Left lung (tissue), 10 donors: ENCODE measurements around the gene ENO3. TPM values are rescaled to one million over a fixed set of nuclear protein-coding genes. Genes with fewer than 3 reads are reported as not detected.
"Not testable (repeated sequence)": the region's sequence is repeated elsewhere in the genome, so short reads cannot be mapped to it uniquely, and the experiment has no call there.

Experiments
- ATAC-seq: fragments of 200-7000 bp; cut with Tn5 transposase; one replicate; pipeline ENCODE4 v1.9.1; 2020; ENCODE audit warnings: moderate library complexity
- DNase-seq, 4 donors: peaks; one replicate each; pipeline ENCODE4 v3.0.0-alpha.2; 2013 to 2020
- H3K27ac ChIP-seq, 2 donors: fragments of 200-600 bp; sonication (generic) in 1 of 2; one replicate each; pipeline versions ENCODE4 v1.5.0 to v1.8.0; 2020 to 2021
- H3K27me3 ChIP-seq, 2 donors: fragments of 200-600 bp; sonication (generic) in 1 of 2; one replicate each; pipeline versions ENCODE4 v1.5.0 to v1.8.0; 2020 to 2021
- H3K36me3 ChIP-seq, 2 donors: fragments of 200-600 bp; sonication (generic) in 1 of 2; one replicate each; pipeline versions ENCODE4 v1.5.0 to v1.8.0; 2020 to 2021
- H3K4me1 ChIP-seq, 2 donors: fragments of 200-600 bp; one replicate each; pipeline ENCODE4 v1.8.0; 2021
- H3K4me3 ChIP-seq, 2 donors: fragments of 200-600 bp; sonication (generic) in 1 of 2; one replicate each; pipeline versions ENCODE4 v1.5.0 to v1.8.0; 2020 to 2021; ENCODE audit warnings: mild to moderate bottlenecking in 1 of 2
- H3K9me3 ChIP-seq, 2 donors: fragments of 200-600 bp; sonication (generic) in 1 of 2; one replicate each; pipeline versions ENCODE4 v1.5.0 to v1.8.0; 2020 to 2021
- CTCF ChIP-seq, 2 donors: fragments of 200-600 bp; sonication (generic) in 1 of 2; IDR thresholded peaks; one replicate each; pipeline versions ENCODE4 v1.5.0 to v1.8.0; 2021; ENCODE audit warnings: antibody characterized with exemption in 2 of 2
- intact Hi-C, 2 donors: fragments of 100-400 bp; cut with DNase I; formaldehyde crosslinking; loops; one replicate each; pipeline versions ENCODE4 v1.11.2 to v1.14.2; 2022
- polyA plus RNA-seq, 6 donors: library from polyadenylated mRNA; unstranded; fragments of 120-200 nt; gene quantifications; one replicate each; pipeline ENCODE4 v1.2.1, GENCODE V29; 2013; ENCODE audit not compliant: insufficient read length in 6 of 6
- total RNA-seq, 2 donors: library from RNA; stranded (reverse); fragmentation: NEBNext Ultra II Directional; extraction: Animal tissue kit (Norgen Biotek cat#: 25700); gene quantifications; one replicate each; pipeline ENCODE4 v1.2.1, GENCODE V29; 2021
- donor health status: DM: no; HTN: yes; CAD: no.
- donor health status: DM: no; HTN: no; CAD: no.

The ENO3 gene
- total and polyA plus RNA-seq, 8 donors = 10.7 to 22.4 (median 15.6) TPM

GRCh38 chr17:4920351-4921048 is 30.4 kb upstream of the ENO3 start:
- intact Hi-C loops = no loop called here
- no peaks in the 10 kb centered on the region for H3K9me3 ChIP-seq
- DNase-seq (peak in 1 of 4 donors; percentile 72), ATAC-seq (peak; percentile 46)
- peaks cover 0 to 18% of the 10 kb centered on the region in 2 donors for H3K4me1 ChIP-seq
- H3K4me3 ChIP-seq = no peak overlapping the region
- TF ChIP-seq CTCF (IDR thresholded peaks at IDR 0.05) = no peak
- no peaks in the 10 kb centered on the region for H3K36me3 ChIP-seq
- H3K27me3 ChIP-seq = no peaks in the 10 kb centered on the region
- peak overlapping the region in 1 of 2 donors; percentile 15 for H3K27ac ChIP-seq

GRCh38 chr17:4921320-4921719 is 29.6 kb upstream of the ENO3 start:
- Histone ChIP-seq H3K27ac (no peak overlapping the region), H3K27me3 (no peaks in the 10 kb centered on the region), H3K9me3 (no peaks in the 10 kb centered on the region), H3K36me3 (no peaks in the 10 kb centered on the region), H3K4me1 (peaks cover 0 to 18% of the 10 kb centered on the region in 2 donors), H3K4me3 (no peak overlapping the region)
- ATAC-seq (no peak), DNase-seq (no peak)
- intact Hi-C loops = no loop called here
- no peak for TF ChIP-seq CTCF (IDR thresholded peaks at IDR 0.05)

- H3K4me1 ChIP-seq, H3K27ac ChIP-seq, H3K4me3 ChIP-seq, H3K9me3 ChIP-seq, intact Hi-C loops, ATAC-seq, H3K36me3 ChIP-seq, H3K27me3 ChIP-seq: not testable (repeated sequence)
- peak in 1 of 4 donors; percentile 53 for DNase-seq
Measured at GRCh38 chr17:4926577-4927335, 24.2 kb upstream of the ENO3 start.

- H3K4me3 ChIP-seq = no peak overlapping the region
- intact Hi-C loops = no loop called here
- H3K27me3 ChIP-seq = no peaks in the 10 kb centered on the region
- DNase-seq = peak in 1 of 4 donors; percentile 39
- no peak overlapping the region for H3K27ac ChIP-seq
- no peak for ATAC-seq
- no peak for TF ChIP-seq CTCF (IDR thresholded peaks at IDR 0.05)
- no peaks in the 10 kb centered on the region for H3K36me3 ChIP-seq
- H3K4me1 ChIP-seq = peaks cover under 1% of the 10 kb centered on the region in 2 donors
- H3K9me3 ChIP-seq = no peaks in the 10 kb centered on the region
Measured at GRCh38 chr17:4928881-4929280, 22.0 kb upstream of the ENO3 start.

- ATAC-seq = no peak
Measured at GRCh38 chr17:4931963-4932362, 19.0 kb upstream of the ENO3 start, which contains the start of gene GP1BA. Gene GP1BA (plus strand): TSS chr17:4932277. CDS start chr17:4932605, 328 bp downstream.

More at GRCh38 chr17:4931963-4932362, 19.0 kb upstream of the ENO3 start, which contains the start of gene GP1BA:
- Histone ChIP-seq H3K4me3 (no peak within 1 kb of the TSS), H3K36me3 (peaks cover 0 to 11% of the 10 kb centered on the region in 2 donors), H3K4me1 (peaks cover 7 to 8% of the 10 kb centered on the region in 2 donors), H3K27ac (no peak within 1 kb of the TSS), H3K27me3 (no peaks in the 10 kb centered on the region), H3K9me3 (no peaks in the 10 kb centered on the region)
- peak in 1 of 4 donors; percentile 37 for DNase-seq
- no peak for TF ChIP-seq CTCF (IDR thresholded peaks at IDR 0.05)
- intact Hi-C loops = no loop called here
